GM23338 (cell line): ENCODE results near the gene SNX8. TPM values are rescaled to one million over a fixed set of nuclear protein-coding genes. Genes with fewer than 3 reads are reported as not detected.

Source experiments
- ATAC-seq: fragments of 200-7000 bp; cut with Tn5 transposase; 3 replicates; pipeline ENCODE4 v1.9.1; 2020
- DNase-seq: peaks from one replicate; pipeline ENCODE4 v3.0.0-alpha.2; 2015; ENCODE audit warnings: low spot score
- H2AFZ ChIP-seq: fragments of 200-600 bp; sonication (generic); 2 replicates; pipeline ENCODE4 v1.8.0; 2016; ENCODE audit warnings: antibody characterized with exemption, mild to moderate bottlenecking, moderate library complexity
- H3F3A ChIP-seq: fragments of 200-600 bp; sonication (generic); replicated peaks from 2 replicates; pipeline ENCODE4 v1.8.0; 2017; ENCODE audit warnings: antibody characterized with exemption, mixed run types, low read depth
- H3K27ac ChIP-seq: fragments of 200-600 bp; sonication (generic); 2 replicates; pipeline ENCODE4 v1.6.1; 2016; ENCODE audit warnings: low read depth
- H3K27me3 ChIP-seq: fragments of 200-600 bp; sonication (generic); 2 replicates; pipeline ENCODE4 v1.8.0; 2016; ENCODE audit warnings: mild to moderate bottlenecking, mixed run types, moderate library complexity; ENCODE audit not compliant: insufficient read depth
- H3K36me3 ChIP-seq: fragments of 200-600 bp; sonication (generic); 2 replicates; pipeline ENCODE4 v1.8.0; 2016; ENCODE audit warnings: mild to moderate bottlenecking; ENCODE audit not compliant: insufficient read depth
- H3K4me1 ChIP-seq: fragments of 200-600 bp; sonication (generic); 2 replicates; pipeline ENCODE4 v1.8.0; 2016; ENCODE audit warnings: mild to moderate bottlenecking, moderate library complexity; ENCODE audit not compliant: insufficient read depth
- H3K4me2 ChIP-seq: fragments of 200-600 bp; sonication (generic); 2 replicates; pipeline ENCODE4 v1.7.1; 2017; ENCODE audit warnings: mixed run types
- H3K4me3 ChIP-seq: fragments of 200-600 bp; sonication (generic); 2 replicates; pipeline ENCODE4 v1.6.1; 2016; ENCODE audit warnings: mixed run types
- H3K79me2 ChIP-seq: fragments of 200-600 bp; sonication (generic); replicated peaks from 2 replicates; pipeline ENCODE4 v1.8.0; 2017; ENCODE audit warnings: mild to moderate bottlenecking; ENCODE audit not compliant: insufficient read depth
- H3K9me2 ChIP-seq: fragments of 200-600 bp; sonication (generic); 2 replicates; pipeline ENCODE4 v1.8.0; 2017; ENCODE audit not compliant: insufficient read depth
- H4K20me1 ChIP-seq: fragments of 200-600 bp; sonication (generic); replicated peaks from 2 replicates; pipeline ENCODE4 v1.8.0; 2017; ENCODE audit warnings: mild to moderate bottlenecking; ENCODE audit not compliant: insufficient read depth
- H3K27ac Mint-ChIP-seq: 2 replicates; pipeline ENCODE4 v1.8.0; 2020; ENCODE audit warnings: inconsistent platforms, mild to moderate bottlenecking, moderate library complexity, mixed read lengths
- H3K27me3 Mint-ChIP-seq: 3 replicates; pipeline ENCODE4 v1.8.0; 2022; ENCODE audit warnings: low read depth, mild to moderate bottlenecking, moderate library complexity, mixed read lengths, inconsistent platforms; ENCODE audit not compliant: insufficient read depth, poor library complexity
- H3K36me3 Mint-ChIP-seq: 3 replicates; pipeline ENCODE4 v1.8.0; 2021; ENCODE audit warnings: low read depth, mild to moderate bottlenecking, inconsistent platforms, moderate library complexity, mixed read lengths
- H3K4me1 Mint-ChIP-seq: 3 replicates; pipeline ENCODE4 v1.8.0; 2020; ENCODE audit warnings: mild to moderate bottlenecking, inconsistent platforms, mixed read lengths
- H3K4me3 Mint-ChIP-seq: 3 replicates; pipeline ENCODE4 v1.8.0; 2021; ENCODE audit warnings: moderate library complexity, mild to moderate bottlenecking, inconsistent platforms, mixed read lengths
- H3K9me3 Mint-ChIP-seq: 3 replicates; pipeline ENCODE4 v1.8.0; 2020; ENCODE audit warnings: moderate library complexity, mild to moderate bottlenecking, inconsistent platforms, mixed read lengths
- CREB1 ChIP-seq: fragments of 250-450 bp; sonication (Bioruptor Pico); IDR thresholded peaks from 2 replicates; pipeline ENCODE4 v1.5.0; 2020; ENCODE audit warnings: low read depth, mild to moderate bottlenecking, moderate library complexity
- EZH2 ChIP-seq: fragments of 200-600 bp; sonication (generic); IDR thresholded peaks from one replicate; pipeline ENCODE4 v1.8.0; 2017; ENCODE audit warnings: antibody characterized with exemption, mild to moderate bottlenecking, low read depth; ENCODE audit not compliant: unreplicated experiment
- EZH2phosphoT487 ChIP-seq: fragments of 200-600 bp; sonication (generic); IDR thresholded peaks from one replicate; pipeline ENCODE4 v1.8.1; 2018; ENCODE audit warnings: antibody characterized with exemption; ENCODE audit not compliant: unreplicated experiment
- JUNB ChIP-seq: IDR thresholded peaks from one replicate; pipeline ENCODE4 v1.6.1; 2016; ENCODE audit warnings: antibody characterized with exemption; ENCODE audit not compliant: unreplicated experiment
- NANOG ChIP-seq: IDR thresholded peaks from 2 replicates; pipeline ENCODE4 v1.6.1; 2016; ENCODE audit warnings: antibody characterized with exemption, borderline replicate concordance
- POLR2AphosphoS5 ChIP-seq: IDR thresholded peaks from 2 replicates; pipeline ENCODE4 v1.6.1; 2016; ENCODE audit warnings: antibody characterized with exemption, low read depth
- STAT1 ChIP-seq: IDR thresholded peaks from one replicate; pipeline ENCODE4 v1.6.1; 2016; ENCODE audit warnings: antibody characterized with exemption; ENCODE audit not compliant: unreplicated experiment
- ZNF114 ChIP-seq: fragments of 250-450 bp; sonication (Bioruptor Pico); IDR thresholded peaks from 2 replicates; pipeline ENCODE4 v1.5.0; 2020; ENCODE audit warnings: mild to moderate bottlenecking, moderate library complexity
- ZNF331 ChIP-seq: fragments of 250-450 bp; sonication (Bioruptor Pico); IDR thresholded peaks from 2 replicates; pipeline ENCODE4 v1.5.0; 2020; ENCODE audit warnings: low read depth, mild to moderate bottlenecking, moderate library complexity
- polyA plus RNA-seq: library from polyadenylated mRNA; unstranded; fragments of >200 nt; fragmentation: Nextera tagmentation; extraction: Ambion mirVana; gene quantifications from 2 replicates; pipeline ENCODE4 v1.2.1, GENCODE V29; 2016
- total RNA-seq: library from RNA; depleted of rRNA; stranded (reverse); fragments of >200 nt; shearing (Covaris generic); gene quantifications from 2 replicates; pipeline ENCODE4 v1.2.3, GENCODE V29; 2014
- TF ChIP-seq, protein P1 (sequence below): fragments of 250-450 bp; sonication (Bioruptor Pico); IDR thresholded peaks from 2 replicates; pipeline ENCODE4 v1.5.0; 2020; ENCODE audit warnings: mild to moderate bottlenecking, moderate library complexity
- TF ChIP-seq, protein P2 (sequence below), 2 experiments: fragments of 200-600 bp in 1 of 2; sonication (generic) in 1 of 2; conservative IDR thresholded peaks; 2 replicates each; pipeline versions ENCODE4 v1.5.1 to v1.6.1; 2016 to 2017; ENCODE audit warnings: antibody characterized with exemption in 2 of 2, low read depth in 2 of 2, mild to moderate bottlenecking in 2 of 2, moderate library complexity in 1 of 2
- TF ChIP-seq, protein P3 (sequence below): IDR thresholded peaks from 2 replicates; pipeline ENCODE4 v1.6.1; 2016; ENCODE audit warnings: antibody characterized with exemption

The SNX8 gene
- total and polyA plus RNA-seq, 2 experiments from 2014 or later, result 44.3 to 50.9 TPM

DNA sequence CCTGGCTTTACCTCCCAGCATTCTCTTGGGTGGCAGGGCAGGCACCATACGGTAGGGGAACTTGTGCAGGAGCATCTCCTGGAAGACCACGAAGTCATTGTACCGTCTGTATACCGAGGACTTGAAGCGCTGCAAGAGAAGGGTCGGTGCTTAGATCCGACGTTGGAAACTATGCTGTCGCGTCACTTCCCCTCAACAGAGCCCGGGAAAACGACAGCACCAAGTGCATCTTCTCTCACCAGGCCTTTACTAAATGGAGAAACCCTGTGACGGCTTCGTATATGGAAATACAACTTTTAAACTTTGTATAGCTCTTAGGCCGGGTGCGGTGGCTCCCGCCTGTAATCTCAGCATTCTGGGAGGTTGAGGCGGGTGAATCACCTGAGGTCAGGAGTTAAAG lies 39.1 kb downstream of the SNX8 start:
- DNase-seq, result no peak
- Histone ChIP-seq H3K79me2 (peaks cover 8% of the 10 kb centered on the region; the same call in 1 of the 2 replicates), H3K27ac (no peak overlapping the region), H2AFZ (no peak overlapping the region), H3F3A (no peaks in the 10 kb centered on the region), H3K9me2 (no peaks in the 10 kb centered on the region), H4K20me1 (no peaks in the 10 kb centered on the region), H3K4me2 (no peak overlapping the region), H3K4me1 (0 out of 2 replicates have a peak, but pooled peaks cover 5% of the 10 kb centered on the region), H3K36me3 (0 out of 2 replicates have a peak, but pooled peaks cover 2% of the 10 kb centered on the region), H3K27me3 (no peaks in the 10 kb centered on the region), H3K4me3 (no peak overlapping the region)
- ATAC-seq, result no peak
- Mint-ChIP-seq H3K27me3 (peaks cover 6% of the 10 kb centered on the region), H3K4me1 (peaks cover 2% of the 10 kb centered on the region), H3K9me3 (no peaks in the 10 kb centered on the region), H3K4me3 (no peak overlapping the region), H3K27ac (no peak overlapping the region), H3K36me3 (peaks cover 18% of the 10 kb centered on the region)
- TF ChIP-seq EZH2 (no peak), ZNF114 (no peak), NANOG (no peak), JUNB (no peak), ZNF331 (CRISPR knock-in tag) (no peak), EZH2phosphoT487 (no peak), CREB1 (CRISPR knock-in tag) (no peak), STAT1 (no peak), POLR2AphosphoS5 (no peak)
- TF ChIP-seq, protein P1, sequence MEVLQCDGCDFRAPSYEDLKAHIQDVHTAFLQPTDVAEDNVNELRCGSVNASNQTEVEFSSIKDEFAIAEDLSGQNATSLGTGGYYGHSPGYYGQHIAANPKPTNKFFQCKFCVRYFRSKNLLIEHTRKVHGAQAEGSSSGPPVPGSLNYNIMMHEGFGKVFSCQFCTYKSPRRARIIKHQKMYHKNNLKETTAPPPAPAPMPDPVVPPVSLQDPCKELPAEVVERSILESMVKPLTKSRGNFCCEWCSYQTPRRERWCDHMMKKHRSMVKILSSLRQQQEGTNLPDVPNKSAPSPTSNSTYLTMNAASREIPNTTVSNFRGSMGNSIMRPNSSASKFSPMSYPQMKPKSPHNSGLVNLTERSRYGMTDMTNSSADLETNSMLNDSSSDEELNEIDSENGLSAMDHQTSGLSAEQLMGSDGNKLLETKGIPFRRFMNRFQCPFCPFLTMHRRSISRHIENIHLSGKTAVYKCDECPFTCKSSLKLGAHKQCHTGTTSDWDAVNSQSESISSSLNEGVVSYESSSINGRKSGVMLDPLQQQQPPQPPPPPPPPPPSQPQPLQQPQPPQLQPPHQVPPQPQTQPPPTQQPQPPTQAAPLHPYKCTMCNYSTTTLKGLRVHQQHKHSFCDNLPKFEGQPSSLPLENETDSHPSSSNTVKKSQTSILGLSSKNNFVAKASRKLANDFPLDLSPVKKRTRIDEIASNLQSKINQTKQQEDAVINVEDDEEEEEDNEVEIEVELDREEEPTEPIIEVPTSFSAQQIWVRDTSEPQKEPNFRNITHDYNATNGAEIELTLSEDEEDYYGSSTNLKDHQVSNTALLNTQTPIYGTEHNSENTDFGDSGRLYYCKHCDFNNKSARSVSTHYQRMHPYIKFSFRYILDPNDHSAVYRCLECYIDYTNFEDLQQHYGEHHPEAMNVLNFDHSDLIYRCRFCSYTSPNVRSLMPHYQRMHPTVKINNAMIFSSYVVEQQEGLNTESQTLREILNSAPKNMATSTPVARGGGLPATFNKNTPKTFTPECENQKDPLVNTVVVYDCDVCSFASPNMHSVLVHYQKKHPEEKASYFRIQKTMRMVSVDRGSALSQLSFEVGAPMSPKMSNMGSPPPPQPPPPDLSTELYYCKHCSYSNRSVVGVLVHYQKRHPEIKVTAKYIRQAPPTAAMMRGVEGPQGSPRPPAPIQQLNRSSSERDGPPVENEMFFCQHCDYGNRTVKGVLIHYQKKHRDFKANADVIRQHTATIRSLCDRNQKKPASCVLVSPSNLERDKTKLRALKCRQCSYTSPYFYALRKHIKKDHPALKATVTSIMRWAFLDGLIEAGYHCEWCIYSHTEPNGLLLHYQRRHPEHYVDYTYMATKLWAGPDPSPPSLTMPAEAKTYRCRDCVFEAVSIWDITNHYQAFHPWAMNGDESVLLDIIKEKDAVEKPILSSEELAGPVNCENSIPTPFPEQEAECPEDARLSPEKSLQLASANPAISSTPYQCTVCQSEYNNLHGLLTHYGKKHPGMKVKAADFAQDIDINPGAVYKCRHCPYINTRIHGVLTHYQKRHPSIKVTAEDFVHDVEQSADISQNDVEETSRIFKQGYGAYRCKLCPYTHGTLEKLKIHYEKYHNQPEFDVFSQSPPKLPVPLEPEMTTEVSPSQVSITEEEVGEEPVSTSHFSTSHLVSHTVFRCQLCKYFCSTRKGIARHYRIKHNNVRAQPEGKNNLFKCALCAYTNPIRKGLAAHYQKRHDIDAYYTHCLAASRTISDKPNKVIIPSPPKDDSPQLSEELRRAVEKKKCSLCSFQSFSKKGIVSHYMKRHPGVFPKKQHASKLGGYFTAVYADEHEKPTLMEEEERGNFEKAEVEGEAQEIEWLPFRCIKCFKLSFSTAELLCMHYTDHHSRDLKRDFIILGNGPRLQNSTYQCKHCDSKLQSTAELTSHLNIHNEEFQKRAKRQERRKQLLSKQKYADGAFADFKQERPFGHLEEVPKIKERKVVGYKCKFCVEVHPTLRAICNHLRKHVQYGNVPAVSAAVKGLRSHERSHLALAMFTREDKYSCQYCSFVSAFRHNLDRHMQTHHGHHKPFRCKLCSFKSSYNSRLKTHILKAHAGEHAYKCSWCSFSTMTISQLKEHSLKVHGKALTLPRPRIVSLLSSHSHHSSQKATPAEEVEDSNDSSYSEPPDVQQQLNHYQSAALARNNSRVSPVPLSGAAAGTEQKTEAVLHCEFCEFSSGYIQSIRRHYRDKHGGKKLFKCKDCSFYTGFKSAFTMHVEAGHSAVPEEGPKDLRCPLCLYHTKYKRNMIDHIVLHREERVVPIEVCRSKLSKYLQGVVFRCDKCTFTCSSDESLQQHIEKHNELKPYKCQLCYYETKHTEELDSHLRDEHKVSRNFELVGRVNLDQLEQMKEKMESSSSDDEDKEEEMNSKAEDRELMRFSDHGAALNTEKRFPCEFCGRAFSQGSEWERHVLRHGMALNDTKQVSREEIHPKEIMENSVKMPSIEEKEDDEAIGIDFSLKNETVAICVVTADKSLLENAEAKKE, result no peak
- TF ChIP-seq, protein P2, sequence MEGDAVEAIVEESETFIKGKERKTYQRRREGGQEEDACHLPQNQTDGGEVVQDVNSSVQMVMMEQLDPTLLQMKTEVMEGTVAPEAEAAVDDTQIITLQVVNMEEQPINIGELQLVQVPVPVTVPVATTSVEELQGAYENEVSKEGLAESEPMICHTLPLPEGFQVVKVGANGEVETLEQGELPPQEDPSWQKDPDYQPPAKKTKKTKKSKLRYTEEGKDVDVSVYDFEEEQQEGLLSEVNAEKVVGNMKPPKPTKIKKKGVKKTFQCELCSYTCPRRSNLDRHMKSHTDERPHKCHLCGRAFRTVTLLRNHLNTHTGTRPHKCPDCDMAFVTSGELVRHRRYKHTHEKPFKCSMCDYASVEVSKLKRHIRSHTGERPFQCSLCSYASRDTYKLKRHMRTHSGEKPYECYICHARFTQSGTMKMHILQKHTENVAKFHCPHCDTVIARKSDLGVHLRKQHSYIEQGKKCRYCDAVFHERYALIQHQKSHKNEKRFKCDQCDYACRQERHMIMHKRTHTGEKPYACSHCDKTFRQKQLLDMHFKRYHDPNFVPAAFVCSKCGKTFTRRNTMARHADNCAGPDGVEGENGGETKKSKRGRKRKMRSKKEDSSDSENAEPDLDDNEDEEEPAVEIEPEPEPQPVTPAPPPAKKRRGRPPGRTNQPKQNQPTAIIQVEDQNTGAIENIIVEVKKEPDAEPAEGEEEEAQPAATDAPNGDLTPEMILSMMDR (conservative IDR thresholded peaks at IDR 0.05; ENCODE audit: low read depth in 2 of 2), result no peak
- TF ChIP-seq, protein P3, sequence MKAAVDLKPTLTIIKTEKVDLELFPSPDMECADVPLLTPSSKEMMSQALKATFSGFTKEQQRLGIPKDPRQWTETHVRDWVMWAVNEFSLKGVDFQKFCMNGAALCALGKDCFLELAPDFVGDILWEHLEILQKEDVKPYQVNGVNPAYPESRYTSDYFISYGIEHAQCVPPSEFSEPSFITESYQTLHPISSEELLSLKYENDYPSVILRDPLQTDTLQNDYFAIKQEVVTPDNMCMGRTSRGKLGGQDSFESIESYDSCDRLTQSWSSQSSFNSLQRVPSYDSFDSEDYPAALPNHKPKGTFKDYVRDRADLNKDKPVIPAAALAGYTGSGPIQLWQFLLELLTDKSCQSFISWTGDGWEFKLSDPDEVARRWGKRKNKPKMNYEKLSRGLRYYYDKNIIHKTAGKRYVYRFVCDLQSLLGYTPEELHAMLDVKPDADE, result no peak
